Parathyroid adenoma (tissue), 2 donors: ENCODE data around the gene IGF1R.

Experiments used
- H2AFZ ChIP-seq: fragments of 300-600 bp; sonication (generic); one replicate; pipeline ENCODE4 v1.7.0; 2017; ENCODE audit warnings: antibody characterized with exemption, mild to moderate bottlenecking
- H3K27ac ChIP-seq: fragments of 300-600 bp; sonication (generic); one replicate; pipeline ENCODE4 v1.7.0; 2017
- H3K27me3 ChIP-seq: fragments of 300-600 bp; sonication (generic); one replicate; pipeline ENCODE4 v1.7.0; 2017; ENCODE audit warnings: low read length; ENCODE audit not compliant: control insufficient read depth, insufficient read depth
- H3K36me3 ChIP-seq: fragments of 300-600 bp; sonication (generic); one replicate; pipeline ENCODE4 v1.7.0; 2017; ENCODE audit warnings: low read length; ENCODE audit not compliant: control insufficient read depth, insufficient read depth
- H3K4me1 ChIP-seq: fragments of 300-600 bp; sonication (generic); one replicate; pipeline ENCODE4 v1.7.0; 2017; ENCODE audit warnings: control low read depth
- H3K4me2 ChIP-seq: fragments of 300-600 bp; sonication (generic); one replicate; pipeline ENCODE4 v1.7.0; 2017; ENCODE audit warnings: low read length
- H3K4me3 ChIP-seq: fragments of 300-600 bp; sonication (generic); one replicate; pipeline ENCODE4 v1.7.0; 2017; ENCODE audit warnings: low read depth, low read length
- H3K79me2 ChIP-seq: fragments of 300-600 bp; sonication (generic); one replicate; pipeline ENCODE4 v1.7.0; 2017; ENCODE audit warnings: control low read depth
- H3K9ac ChIP-seq: fragments of 300-600 bp; sonication (generic); one replicate; pipeline ENCODE4 v1.7.0; 2017; ENCODE audit warnings: mild to moderate bottlenecking
- H3K9me3 ChIP-seq: fragments of 300-600 bp; sonication (generic); one replicate; pipeline ENCODE4 v1.7.0; 2017; ENCODE audit warnings: low read length; ENCODE audit not compliant: control insufficient read depth
- CTCF ChIP-seq: fragments of 300-600 bp; sonication (generic); IDR thresholded peaks from one replicate; pipeline ENCODE4 v1.7.0; 2017; ENCODE audit warnings: antibody characterized with exemption, mild to moderate bottlenecking
- donor health status: primary hyperparathyroidism.

The IGF1R gene

GRCh38 chr15:98713585-98714001 is 65.3 kb downstream of the IGF1R start:
- H3K27ac ChIP-seq, result no peak overlapping the region
- H3K9me3 ChIP-seq, result no peaks in the 10 kb centered on the region
- TF ChIP-seq CTCF, result no peak
- H3K9ac ChIP-seq, result no peak overlapping the region
- no peaks in the 10 kb centered on the region for H3K27me3 ChIP-seq
- no peaks in the 10 kb centered on the region for H3K4me1 ChIP-seq
- H3K36me3 ChIP-seq, result no peaks in the 10 kb centered on the region
- H3K4me3 ChIP-seq, result no peak overlapping the region
- H2AFZ ChIP-seq, result no peak overlapping the region
- peaks cover 10% of the 10 kb centered on the region for H3K79me2 ChIP-seq
- H3K4me2 ChIP-seq, result no peak overlapping the region

GRCh38 chr15:98714922-98715321 is 66.6 kb downstream of the IGF1R start:
- Histone ChIP-seq H3K4me3 (no peak overlapping the region), H3K36me3 (no peaks in the 10 kb centered on the region), H3K79me2 (peaks cover 10% of the 10 kb centered on the region), H3K4me1 (no peaks in the 10 kb centered on the region), H3K27ac (no peak overlapping the region), H2AFZ (no peak overlapping the region), H3K4me2 (no peak overlapping the region), H3K27me3 (no peaks in the 10 kb centered on the region), H3K9ac (no peak overlapping the region), H3K9me3 (no peaks in the 10 kb centered on the region)
- no peak for TF ChIP-seq CTCF

GRCh38 chr15:98715401-98715800 is 67.1 kb downstream of the IGF1R start:
- Histone ChIP-seq H2AFZ (no peak overlapping the region), H3K4me1 (no peaks in the 10 kb centered on the region), H3K9me3 (no peaks in the 10 kb centered on the region), H3K79me2 (peaks cover 10% of the 10 kb centered on the region), H3K36me3 (no peaks in the 10 kb centered on the region), H3K27ac (no peak overlapping the region), H3K4me3 (no peak overlapping the region), H3K27me3 (no peaks in the 10 kb centered on the region), H3K9ac (no peak overlapping the region), H3K4me2 (no peak overlapping the region)
- no peak for TF ChIP-seq CTCF

GRCh38 chr15:98715890-98716443 is 67.6 kb downstream of the IGF1R start:
- H3K9ac ChIP-seq, result no peak overlapping the region
- no peaks in the 10 kb centered on the region for H3K4me1 ChIP-seq
- H3K9me3 ChIP-seq, result no peaks in the 10 kb centered on the region
- H3K36me3 ChIP-seq, result no peaks in the 10 kb centered on the region
- no peaks in the 10 kb centered on the region for H3K27me3 ChIP-seq
- TF ChIP-seq CTCF, result no peak
- no peak overlapping the region for H3K4me2 ChIP-seq
- no peak overlapping the region for H2AFZ ChIP-seq
- peaks cover 10% of the 10 kb centered on the region for H3K79me2 ChIP-seq
- no peak overlapping the region for H3K27ac ChIP-seq
- H3K4me3 ChIP-seq, result no peak overlapping the region

- Histone ChIP-seq H3K9ac (no peak overlapping the region), H3K4me3 (no peak overlapping the region), H3K27ac (no peak overlapping the region), H3K27me3 (no peaks in the 10 kb centered on the region), H3K36me3 (no peaks in the 10 kb centered on the region), H3K9me3 (no peaks in the 10 kb centered on the region), H3K4me2 (no peak overlapping the region), H3K79me2 (peaks cover 8% of the 10 kb centered on the region), H2AFZ (no peak overlapping the region), H3K4me1 (no peaks in the 10 kb centered on the region)
- no peak for TF ChIP-seq CTCF
Measured at GRCh38 chr15:98717371-98717770, 69.0 kb downstream of the IGF1R start.
